WTC11 (cell line): ENCODE results near the gene KIF2A. TPM values are rescaled to one million over a fixed set of nuclear protein-coding genes. Genes with fewer than 3 reads are reported as not detected.

ENCODE experiments used
- ATAC-seq: fragments of 200-7000 bp; cut with Tn5 transposase; 2 replicates; pipeline ENCODE4 v1.10.0; 2021; ENCODE audit warnings: mild to moderate bottlenecking, moderate library complexity
- CTCF ChIA-PET: fragments of 300-600 bp; sonication (Branson Sonifier 250); formaldehyde crosslinking; loops from one replicate; lab custom pipeline; 2021; ENCODE audit warnings: antibody characterized with exemption; lab: Charles Lee
- POLR2A ChIA-PET: fragments of 350-600 bp; sonication (Branson Sonifier 250); formaldehyde crosslinking; loops from one replicate; lab custom pipeline; 2021; ENCODE audit warnings: antibody characterized with exemption; lab: Charles Lee
- DNase-seq: peaks from one replicate; pipeline ENCODE4 v3.0.0; 2021; ENCODE audit warnings: low spot score
- H3K27ac Mint-ChIP-seq: 2 replicates; pipeline ENCODE4 v1.8.0; 2021; ENCODE audit warnings: mixed read lengths
- H3K27me3 Mint-ChIP-seq: 2 replicates; pipeline ENCODE4 v1.8.0; 2021; ENCODE audit warnings: low read depth, mild to moderate bottlenecking, moderate library complexity, mixed read lengths
- H3K36me3 Mint-ChIP-seq: 2 replicates; pipeline ENCODE4 v1.8.0; 2021; ENCODE audit warnings: mixed read lengths
- H3K4me1 Mint-ChIP-seq: 2 replicates; pipeline ENCODE4 v1.8.0; 2022; ENCODE audit warnings: mixed read lengths
- H3K4me3 Mint-ChIP-seq: 2 replicates; pipeline ENCODE4 v1.8.0; 2021; ENCODE audit warnings: mild to moderate bottlenecking, moderate library complexity, mixed read lengths
- H3K9me3 Mint-ChIP-seq: 2 replicates; pipeline ENCODE4 v1.8.0; 2021; ENCODE audit warnings: mixed read lengths
- CREM ChIP-seq: sonication (generic); formaldehyde crosslinking; IDR thresholded peaks from 2 replicates; pipeline ENCODE4 v1.8.1; 2022; ENCODE audit warnings: mild to moderate bottlenecking, missing genetic modification reagents, moderate library complexity
- GABPB1 ChIP-seq: sonication (generic); formaldehyde crosslinking; IDR thresholded peaks from 2 replicates; pipeline ENCODE4 v1.8.1; 2023; ENCODE audit warnings: mild to moderate bottlenecking, missing genetic modification reagents
- MYBL2 ChIP-seq: sonication (generic); formaldehyde crosslinking; IDR thresholded peaks from 2 replicates; pipeline ENCODE4 v1.8.1; 2023; ENCODE audit warnings: mild to moderate bottlenecking, moderate library complexity, missing genetic modification reagents
- NFE2L1 ChIP-seq: sonication (generic); formaldehyde crosslinking; IDR thresholded peaks from 2 replicates; pipeline ENCODE4 v1.8.1; 2023; ENCODE audit warnings: missing genetic modification reagents
- SP1 ChIP-seq: sonication (generic); formaldehyde crosslinking; conservative IDR thresholded peaks from 2 replicates; pipeline ENCODE4 v1.8.1; 2022; ENCODE audit warnings: missing genetic modification reagents
- TEAD1 ChIP-seq: sonication (generic); formaldehyde crosslinking; IDR thresholded peaks from 2 replicates; pipeline ENCODE4 v1.8.0; 2022; ENCODE audit warnings: mild to moderate bottlenecking, missing genetic modification reagents
- USF1 ChIP-seq: sonication (generic); formaldehyde crosslinking; IDR thresholded peaks from 2 replicates; pipeline ENCODE4 v1.8.0; 2022; ENCODE audit warnings: mild to moderate bottlenecking, missing genetic modification reagents
- ZNF121 ChIP-seq: sonication (generic); formaldehyde crosslinking; IDR thresholded peaks from 2 replicates; pipeline ENCODE4 v1.8.0; 2023; ENCODE audit warnings: missing genetic modification reagents
- ZNF263 ChIP-seq: sonication (generic); formaldehyde crosslinking; IDR thresholded peaks from 2 replicates; pipeline ENCODE4 v1.8.1; 2022; ENCODE audit warnings: low read depth, mild to moderate bottlenecking, moderate library complexity, missing genetic modification reagents
- ZNF423 ChIP-seq: fragments of 250-450 bp; sonication (Bioruptor Pico); IDR thresholded peaks from 2 replicates; pipeline ENCODE4 v2.1.2; 2022; ENCODE audit warnings: mild to moderate bottlenecking, moderate library complexity
- ZSCAN18 ChIP-seq: fragments of 250-450 bp; sonication (Bioruptor Pico); IDR thresholded peaks from 2 replicates; pipeline ENCODE4 v2.1.2; 2022; ENCODE audit warnings: mild to moderate bottlenecking, moderate library complexity
- total RNA-seq: library from RNA; stranded (reverse); gene quantifications from 3 replicates; pipeline ENCODE4 v1.2.3, GENCODE V29; 2021
- TF ChIP-seq, protein P1 (sequence below): sonication (generic); formaldehyde crosslinking; IDR thresholded peaks from 2 replicates; pipeline ENCODE4 v1.8.1; 2023; ENCODE audit warnings: mild to moderate bottlenecking, missing genetic modification reagents
- TF ChIP-seq, protein P2 (sequence below): sonication (generic); formaldehyde crosslinking; IDR thresholded peaks from 2 replicates; pipeline ENCODE4 v1.8.1; 2022; ENCODE audit warnings: low read depth, mild to moderate bottlenecking, moderate library complexity, missing genetic modification reagents, borderline replicate concordance

KIF2A gene
- total RNA-seq, 1 experiment from 2014 or later: 77.8 TPM

DNA sequence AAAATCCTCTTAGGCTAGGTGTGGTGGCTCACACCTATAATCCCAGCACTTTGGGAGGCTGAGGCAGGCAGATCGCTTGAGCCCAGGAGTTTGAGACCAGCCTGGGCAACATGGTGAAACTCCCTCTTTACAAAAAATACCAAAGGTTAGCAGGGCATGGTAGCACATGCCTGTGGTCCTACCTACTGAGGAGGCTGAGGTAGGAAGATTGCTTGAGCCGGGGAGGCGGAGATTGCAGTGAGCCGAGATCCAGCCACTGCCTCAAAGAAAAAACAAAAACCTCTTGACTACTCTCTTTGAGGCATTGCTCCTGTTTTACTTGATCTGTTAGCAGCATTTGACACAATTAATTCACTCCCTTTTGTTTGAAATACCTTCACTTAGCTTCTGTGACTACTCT, 20.7 kb downstream of the KIF2A start:
- Mint-ChIP-seq H3K27me3 (no peaks in the 10 kb centered on the region), H3K27ac (peak overlapping the region; percentile 67), H3K36me3 (peaks cover 4% of the 10 kb centered on the region; the same call in 1 of the 2 replicates), H3K4me3 (no peak overlapping the region), H3K9me3 (no peaks in the 10 kb centered on the region), H3K4me1 (peaks cover 37% of the 10 kb centered on the region)
- POLR2A ChIA-PET: no interaction called here
- DNase-seq (no peak), ATAC-seq (peak; percentile 73)
- CTCF ChIA-PET: no interaction called here
- TF ChIP-seq CREM (CRISPR knock-in tag) (no peak), ZSCAN18 (CRISPR knock-in tag) (no peak), GABPB1 (CRISPR knock-in tag) (no peak), ZNF121 (CRISPR knock-in tag) (no peak)
- TF ChIP-seq, protein P1, sequence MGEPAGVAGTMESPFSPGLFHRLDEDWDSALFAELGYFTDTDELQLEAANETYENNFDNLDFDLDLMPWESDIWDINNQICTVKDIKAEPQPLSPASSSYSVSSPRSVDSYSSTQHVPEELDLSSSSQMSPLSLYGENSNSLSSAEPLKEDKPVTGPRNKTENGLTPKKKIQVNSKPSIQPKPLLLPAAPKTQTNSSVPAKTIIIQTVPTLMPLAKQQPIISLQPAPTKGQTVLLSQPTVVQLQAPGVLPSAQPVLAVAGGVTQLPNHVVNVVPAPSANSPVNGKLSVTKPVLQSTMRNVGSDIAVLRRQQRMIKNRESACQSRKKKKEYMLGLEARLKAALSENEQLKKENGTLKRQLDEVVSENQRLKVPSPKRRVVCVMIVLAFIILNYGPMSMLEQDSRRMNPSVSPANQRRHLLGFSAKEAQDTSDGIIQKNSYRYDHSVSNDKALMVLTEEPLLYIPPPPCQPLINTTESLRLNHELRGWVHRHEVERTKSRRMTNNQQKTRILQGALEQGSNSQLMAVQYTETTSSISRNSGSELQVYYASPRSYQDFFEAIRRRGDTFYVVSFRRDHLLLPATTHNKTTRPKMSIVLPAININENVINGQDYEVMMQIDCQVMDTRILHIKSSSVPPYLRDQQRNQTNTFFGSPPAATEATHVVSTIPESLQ (CRISPR knock-in tag): no peak

DNA sequence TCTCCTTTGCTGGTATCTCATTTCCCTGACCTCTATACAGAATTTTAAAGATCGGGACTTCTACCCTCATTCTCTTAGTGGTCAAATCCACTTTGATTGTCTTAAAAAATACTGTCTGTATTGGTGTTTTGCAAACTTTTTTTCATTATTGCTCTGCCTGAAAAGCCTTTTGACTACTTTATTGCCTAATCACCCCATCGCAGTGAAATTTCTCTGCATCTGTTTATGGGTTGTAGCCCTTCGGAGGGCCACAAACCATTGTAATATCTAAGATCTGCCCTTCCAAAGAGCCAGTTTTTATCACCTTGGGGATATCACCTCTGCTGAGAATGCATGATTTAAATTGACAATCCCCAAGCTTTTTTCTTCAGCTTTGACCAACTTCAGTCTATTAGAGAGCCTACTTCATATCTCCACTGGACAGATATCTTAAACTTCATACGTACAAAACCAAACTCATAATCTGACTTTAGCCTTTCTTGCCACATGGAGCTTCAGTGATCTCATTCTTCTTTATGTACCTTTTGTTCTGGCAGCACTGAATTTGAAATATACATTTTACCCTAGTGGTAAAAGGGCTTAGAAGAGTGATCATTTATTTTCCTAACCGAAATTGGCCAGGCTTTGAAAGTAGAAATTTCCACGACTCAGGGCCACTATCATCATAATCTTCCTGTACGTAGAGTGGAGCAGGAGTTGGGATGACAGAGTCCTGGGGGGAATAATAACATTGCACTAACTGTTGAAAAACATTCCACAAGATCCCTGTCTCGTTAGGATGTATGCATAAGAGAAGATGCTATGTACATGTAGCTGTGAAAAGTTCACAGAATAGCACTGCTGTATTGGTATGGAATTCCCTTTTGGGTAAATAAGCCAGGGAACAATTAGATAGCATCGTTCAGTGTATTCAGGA, 21.4 kb downstream of the KIF2A start:
- CTCF ChIA-PET: no interaction called here
- ATAC-seq: no peak

More for the DNA sequence above, 21.4 kb downstream of the KIF2A start:
- no peak overlapping the region for H3K4me3 Mint-ChIP-seq
- no peaks in the 10 kb centered on the region for H3K9me3 Mint-ChIP-seq
- H3K4me1 Mint-ChIP-seq: peaks cover 37% of the 10 kb centered on the region
- no peaks in the 10 kb centered on the region for H3K27me3 Mint-ChIP-seq
- POLR2A ChIA-PET: no interaction called here
- peak overlapping the region; percentile 32 for H3K27ac Mint-ChIP-seq
- DNase-seq: no peak
- TF ChIP-seq, protein P2, sequence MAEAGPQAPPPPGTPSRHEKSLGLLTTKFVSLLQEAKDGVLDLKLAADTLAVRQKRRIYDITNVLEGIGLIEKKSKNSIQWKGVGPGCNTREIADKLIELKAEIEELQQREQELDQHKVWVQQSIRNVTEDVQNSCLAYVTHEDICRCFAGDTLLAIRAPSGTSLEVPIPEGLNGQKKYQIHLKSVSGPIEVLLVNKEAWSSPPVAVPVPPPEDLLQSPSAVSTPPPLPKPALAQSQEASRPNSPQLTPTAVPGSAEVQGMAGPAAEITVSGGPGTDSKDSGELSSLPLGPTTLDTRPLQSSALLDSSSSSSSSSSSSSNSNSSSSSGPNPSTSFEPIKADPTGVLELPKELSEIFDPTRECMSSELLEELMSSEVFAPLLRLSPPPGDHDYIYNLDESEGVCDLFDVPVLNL: no peak
- TF ChIP-seq ZNF263 (no peak), TEAD1 (CRISPR knock-in tag) (no peak), USF1 (CRISPR knock-in tag) (no peak), ZNF423 (no peak), NFE2L1 (CRISPR knock-in tag) (no peak), SP1 (no peak), MYBL2 (CRISPR knock-in tag) (no peak), CREM (CRISPR knock-in tag) (no peak)
- TF ChIP-seq, protein P1 (CRISPR knock-in tag): no peak
- H3K36me3 Mint-ChIP-seq: 0 out of 2 replicates have a peak, but pooled peaks cover 1% of the 10 kb centered on the region
